Measurements from ENCODE around the gene RACGAP1. TPM values are rescaled to one million over a fixed set of nuclear protein-coding genes. Genes with fewer than 3 reads are reported as not detected.

The RACGAP1 gene
- total and polyA plus RNA-seq, 2 donors (not counting 1 experiment from before 2014, with no cell fraction given) = 4.1 to 14.2 TPM

DNA sequence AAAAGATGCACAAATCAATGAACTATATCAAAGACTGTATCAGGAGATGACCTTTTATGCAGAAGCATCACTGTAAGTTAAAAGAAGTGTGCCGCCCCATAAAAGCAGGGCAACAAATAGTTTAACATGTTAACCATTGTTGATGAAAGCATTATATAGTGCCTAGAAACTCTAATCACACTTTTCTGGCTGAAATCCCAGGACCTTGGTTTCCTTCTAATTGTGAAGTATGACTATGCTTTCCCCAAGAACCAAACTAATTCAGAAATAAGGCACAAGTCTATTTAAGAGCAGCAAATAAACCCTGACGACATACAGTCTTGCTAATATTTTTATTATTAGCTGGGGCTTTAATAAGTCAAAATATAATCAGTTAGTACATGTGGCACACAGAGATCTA, 21.7 kb downstream of the RACGAP1 start:
- Histone ChIP-seq H3K9ac (ENCODE audit: low read length) (no peak overlapping the region), H3K27ac (ENCODE audit: low read length in 2 of 2) (no peak overlapping the region), H3K36me3 (replicated peaks in 1 of 2; ENCODE audit: control extremely low read depth in 1 of 2, control insufficient read depth in 1 of 2, extremely low read depth in 1 of 2, insufficient read depth in 2 of 2, low read length in 1 of 2) (peaks cover 2 to 11% of the 10 kb centered on the region in 2 experiments), H3K4me1 (ENCODE audit: control insufficient read depth in 2 of 2, insufficient read depth in 2 of 2, low read length in 2 of 2) (peaks cover 3 to 7% of the 10 kb centered on the region in 2 donors), H3K4me3 (ENCODE audit: control extremely low read depth in 1 of 5, extremely low read depth in 1 of 5, insufficient read depth in 1 of 5, low read depth in 2 of 5, low read length in 4 of 5) (no peak overlapping the region), H3K27me3 (replicated peaks in 1 of 4; ENCODE audit: control extremely low read depth in 1 of 4, control insufficient read depth in 3 of 4, insufficient read depth in 4 of 4, low read length in 3 of 4) (no peaks in the 10 kb centered on the region), H3K9me3 (ENCODE audit: control extremely low read depth in 1 of 3, control insufficient read depth in 2 of 3, insufficient read depth in 1 of 3, low read length in 2 of 3) (no peaks in the 10 kb centered on the region), H3K79me2 (ENCODE audit: control insufficient read depth, insufficient read depth, low read length) (peaks cover under 1% of the 10 kb centered on the region), H3K4me2 (replicated peaks; ENCODE audit: low read depth, low read length, poor library complexity, severe bottlenecking) (no peak overlapping the region), H2AFZ (ENCODE audit: insufficient read depth, low read depth, low read length, poor library complexity, severe bottlenecking) (no peak overlapping the region), H4K20me1 (ENCODE audit: control insufficient read depth, insufficient read depth, low read length, poor library complexity, severe bottlenecking) (no peaks in the 10 kb centered on the region)
- ATAC-seq (ENCODE audit: low read depth) (no peak), DNase-seq (no peak)
- Mint-ChIP-seq H3K27ac (no peak overlapping the region), H3K9me3 (ENCODE audit: insufficient read depth) (no peaks in the 10 kb centered on the region), H3K4me3 (no peak overlapping the region), H3K27me3 (no peaks in the 10 kb centered on the region), H3K4me1 (peaks cover 13% of the 10 kb centered on the region)
- POLR2A ChIA-PET = interaction anchor here (0.8 kb wide), 1 partner anchor 381 kb away, joined by 6 read pairs; no protein-coding TSS in a partner anchor
- intact Hi-C loops (cut with micrococcal nuclease) = no loop called here
- TF ChIP-seq CTCF (IDR thresholded peaks at IDR 0.05) = no peak
- no peak for TF ChIP-seq EZH2 (IDR thresholded peaks at IDR 0.05; ENCODE audit: borderline replicate concordance, insufficient read depth, low read depth, low read length, poor library complexity, severe bottlenecking)
- no CpG with 5 or more reads among the region's 2 CpGs for WGBS (ENCODE audit: insufficient coverage)
- CTCF ChIA-PET = interaction anchor here (0.6 to 2.0 kb wide), 2 partner anchors 22 to 36 kb away, joined by 3 to 5 read pairs; no protein-coding TSS in a partner anchor

GRCh38 chr12:49998453-49998852, 26.8 kb downstream of the RACGAP1 start:
- ChIA-PET POLR2A (no interaction called here), CTCF (interaction anchor here (0.7 kb wide), 1 partner anchor 50 kb away, joined by 4 read pairs; no protein-coding TSS in a partner anchor)
- Mint-ChIP-seq H3K4me3 (no peak overlapping the region), H3K27me3 (no peaks in the 10 kb centered on the region), H3K4me1 (no peaks in the 10 kb centered on the region), H3K27ac (no peak overlapping the region), H3K9me3 (ENCODE audit: insufficient read depth) (no peaks in the 10 kb centered on the region)
- Histone ChIP-seq H3K36me3 (replicated peaks in 1 of 2; ENCODE audit: control extremely low read depth in 1 of 2, control insufficient read depth in 1 of 2, extremely low read depth in 1 of 2, insufficient read depth in 2 of 2, low read length in 1 of 2) (peaks cover 2 to 12% of the 10 kb centered on the region in 2 experiments), H3K4me2 (replicated peaks; ENCODE audit: low read depth, low read length, poor library complexity, severe bottlenecking) (no peak overlapping the region), H3K4me3 (ENCODE audit: control extremely low read depth in 1 of 5, extremely low read depth in 1 of 5, insufficient read depth in 1 of 5, low read depth in 2 of 5, low read length in 4 of 5) (no peak overlapping the region), H3K27ac (ENCODE audit: low read length in 2 of 2) (no peak overlapping the region), H3K79me2 (ENCODE audit: control insufficient read depth, insufficient read depth, low read length) (no peaks in the 10 kb centered on the region), H3K27me3 (replicated peaks in 1 of 4; ENCODE audit: control extremely low read depth in 1 of 4, control insufficient read depth in 3 of 4, insufficient read depth in 4 of 4, low read length in 3 of 4) (no peaks in the 10 kb centered on the region), H3K9me3 (ENCODE audit: control extremely low read depth in 1 of 3, control insufficient read depth in 2 of 3, insufficient read depth in 1 of 3, low read length in 2 of 3) (no peaks in the 10 kb centered on the region), H2AFZ (ENCODE audit: insufficient read depth, low read depth, low read length, poor library complexity, severe bottlenecking) (no peak overlapping the region), H4K20me1 (ENCODE audit: control insufficient read depth, insufficient read depth, low read length, poor library complexity, severe bottlenecking) (no peaks in the 10 kb centered on the region), H3K9ac (ENCODE audit: low read length) (no peak overlapping the region), H3K4me1 (ENCODE audit: control insufficient read depth in 2 of 2, insufficient read depth in 2 of 2, low read length in 2 of 2) (no peaks in the 10 kb centered on the region)
- WGBS (ENCODE audit: insufficient coverage) = no CpG with 5 or more reads among the region's 2 CpGs
- TF ChIP-seq EZH2 (IDR thresholded peaks at IDR 0.05; ENCODE audit: borderline replicate concordance, insufficient read depth, low read depth, low read length, poor library complexity, severe bottlenecking) (no peak), CTCF (IDR thresholded peaks at IDR 0.05) (no peak)
- intact Hi-C loops (cut with micrococcal nuclease) = no loop called here
- DNase-seq = no peak
- no peak for ATAC-seq (ENCODE audit: low read depth)

All from B cell (primary cell).